ENCODE measurements around the gene SP2. TPM values are rescaled to one million over a fixed set of nuclear protein-coding genes. Genes with fewer than 3 reads are reported as not detected.
A peak's percentile ranks its signal among the peaks of the same experiment; 100 is the strongest.

The SP2 gene
- total RNA-seq, 2 experiments from 2014 or later, result 15.7 to 19.8 TPM

- Mint-ChIP-seq H3K4me3 (peak overlapping the region; percentile 96), H3K27ac (peak overlapping the region; percentile 94), H3K9me3 (ENCODE audit: low read depth) (no peaks in the 10 kb centered on the region), H3K36me3 (ENCODE audit: low read depth) (peaks cover 14% of the 10 kb centered on the region), H3K27me3 (no peaks in the 10 kb centered on the region), H3K4me1 (peaks cover 38% of the 10 kb centered on the region)
- ChIA-PET CTCF (interaction anchor here (0.7 to 17.0 kb wide), 12 partner anchors 32 to 724 kb away, joined by 3 to 414 read pairs (median 4); partner anchors contain the start of genes CDK5RAP3, LRRC46, MRPL10 and SCRN2), POLR2A (interaction anchor here (0.6 to 1.5 kb wide), 13 partner anchors 10 to 202 kb away, joined by 3 to 22 read pairs (median 4); partner anchors contain the start of genes CDK5RAP3, LRRC46, MRPL10 and PNPO)
- intact Hi-C loops (cut with DNase I, micrococcal nuclease), result loop anchor here (1.0 to 5.0 kb wide), 3 partner anchors 53 to 792 kb away; partner anchors contain the start of gene SCRN2 (in 2 of the 2)
- no peak for ATAC-seq
- no peak for DNase-seq
These were observed 1.3 kb upstream of the SP2 start for GRCh38 chr17:47894498-47895346.

- DNase-seq, result peak; percentile 61
- Mint-ChIP-seq H3K27me3 (no peaks in the 10 kb centered on the region), H3K9me3 (ENCODE audit: low read depth) (no peaks in the 10 kb centered on the region), H3K4me1 (peaks cover 43% of the 10 kb centered on the region), H3K4me3 (peak overlapping the region; percentile 96), H3K27ac (peak overlapping the region; percentile 94), H3K36me3 (ENCODE audit: low read depth) (peaks cover 16% of the 10 kb centered on the region)
- intact Hi-C loops (cut with DNase I, micrococcal nuclease), result loop anchor here (1.0 to 5.0 kb wide), 3 partner anchors 54 to 793 kb away; partner anchors contain the start of gene SCRN2 (in 2 of the 2)
- ATAC-seq, result no peak
- CTCF ChIA-PET, result interaction anchor here (0.7 to 1.7 kb wide), 14 partner anchors 33 to 724 kb away, joined by 3 to 17 read pairs (median 4); partner anchors contain the start of genes CDK5RAP3, LRRC46, MRPL10 and SCRN2
- POLR2A ChIA-PET, result interaction anchor here (0.5 to 1.5 kb wide), 18 partner anchors 11 to 246 kb away, joined by 3 to 22 read pairs (median 4); partner anchors contain the start of genes CDK5RAP3, KPNB1, LRRC46 and MRPL10
These were observed 635 bp upstream of the SP2 start for GRCh38 chr17:47895347-47895855.

DNA sequence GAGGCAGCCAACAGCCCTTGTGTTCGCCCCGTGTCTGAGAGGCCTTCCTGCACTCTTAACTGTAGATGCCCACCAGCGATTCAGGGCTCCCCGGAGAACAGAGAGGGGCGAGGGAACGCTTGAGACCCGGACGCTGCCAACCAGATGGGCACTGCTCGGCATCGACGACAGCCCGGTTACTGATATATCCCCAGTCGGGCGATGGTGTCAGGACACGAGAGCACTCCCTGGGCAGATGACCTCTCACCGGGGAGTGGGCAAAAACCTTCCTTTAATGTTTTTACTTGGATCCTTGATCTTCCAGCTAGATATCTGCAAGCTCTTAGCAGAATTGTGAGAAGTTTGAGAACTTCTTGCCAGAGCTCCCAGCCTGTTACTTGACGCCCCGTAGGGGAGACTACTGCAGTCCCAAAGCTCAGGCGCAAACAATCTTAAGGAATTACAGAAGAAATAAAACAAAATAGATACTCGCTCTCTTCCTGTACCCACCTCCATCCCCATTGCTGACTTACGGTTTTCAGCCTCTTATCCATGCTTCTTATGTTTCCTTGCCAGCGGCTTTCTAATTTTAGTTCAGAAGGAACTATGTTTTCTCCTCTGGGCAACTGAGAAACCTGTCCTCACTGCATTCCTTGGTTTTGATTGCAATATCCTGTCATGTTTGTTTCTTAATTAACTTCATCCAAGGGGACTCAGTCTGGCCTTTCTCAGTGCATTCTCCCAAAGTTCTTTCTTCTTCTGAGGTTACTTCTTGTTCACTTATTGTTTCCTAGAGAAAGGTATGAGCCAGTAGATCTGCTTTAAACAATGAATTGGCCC is 845 bp downstream of the SP2 start:
- H3K27ac Mint-ChIP-seq, result peak overlapping the region; percentile 96
- no peaks in the 10 kb centered on the region for H3K9me3 Mint-ChIP-seq (ENCODE audit: low read depth)
- ChIA-PET POLR2A (interaction anchor here (0.5 kb wide), 1 partner anchor 204 kb away, joined by 3 read pairs; no protein-coding TSS in a partner anchor), CTCF (interaction anchor here (0.6 to 1.1 kb wide), 7 partner anchors 22 to 74 kb away, joined by 3 to 6 read pairs (median 4); partner anchors contain the start of genes CDK5RAP3 and SCRN2)
- no peaks in the 10 kb centered on the region for H3K27me3 Mint-ChIP-seq
- H3K36me3 Mint-ChIP-seq (ENCODE audit: low read depth), result peaks cover 16% of the 10 kb centered on the region
- no peak for DNase-seq
- ATAC-seq, result no peak
- H3K4me1 Mint-ChIP-seq, result peaks cover 44% of the 10 kb centered on the region
- intact Hi-C loops (cut with DNase I, micrococcal nuclease), result loop anchor here (1.0 to 5.0 kb wide), 11 partner anchors 44 to 995 kb away; partner anchors contain the start of genes PNPO (in 2 of the 2), ATP5MC1 (in 1 of the 2), CBX1 (in 1 of the 2) and KPNB1 (in 1 of the 2)
- H3K4me3 Mint-ChIP-seq, result peak overlapping the region; percentile 96

- Mint-ChIP-seq H3K4me3 (peak overlapping the region; percentile 96), H3K36me3 (ENCODE audit: low read depth) (peaks cover 16% of the 10 kb centered on the region), H3K9me3 (ENCODE audit: low read depth) (no peaks in the 10 kb centered on the region), H3K27me3 (no peaks in the 10 kb centered on the region), H3K4me1 (peaks cover 49% of the 10 kb centered on the region), H3K27ac (peak overlapping the region; percentile 96)
- POLR2A ChIA-PET, result interaction anchor here (0.5 to 0.6 kb wide), 2 partner anchors 44 to 205 kb away, joined by 3 to 6 read pairs; partner anchors contain the start of gene PNPO
- CTCF ChIA-PET, result interaction anchor here (0.7 to 1.6 kb wide), 6 partner anchors 21 to 73 kb away, joined by 4 to 6 read pairs (median 4); partner anchors contain the start of genes CDK5RAP3, LRRC46, MRPL10 and SCRN2
- ATAC-seq (no peak), DNase-seq (no peak)
- intact Hi-C loops (cut with DNase I, micrococcal nuclease), result loop anchor here (5.0 kb wide), 2 partner anchors 125 to 795 kb away; no protein-coding TSS in a partner anchor
These were observed 1.5 kb downstream of the SP2 start for GRCh38 chr17:47897561-47897960.

- POLR2A ChIA-PET, result interaction anchor here (0.6 kb wide), 1 partner anchor 43 kb away, joined by 6 read pairs; the partner anchor contains the start of gene PNPO
- no peaks in the 10 kb centered on the region for H3K9me3 Mint-ChIP-seq (ENCODE audit: low read depth)
- H3K36me3 Mint-ChIP-seq (ENCODE audit: low read depth), result peaks cover 18% of the 10 kb centered on the region
- intact Hi-C loops (cut with DNase I, micrococcal nuclease), result loop anchor here (5.0 kb wide), 2 partner anchors 124 to 796 kb away; no protein-coding TSS in a partner anchor
- peaks cover 49% of the 10 kb centered on the region for H3K4me1 Mint-ChIP-seq
- no peaks in the 10 kb centered on the region for H3K27me3 Mint-ChIP-seq
- DNase-seq, result no peak
- no peak overlapping the region for H3K4me3 Mint-ChIP-seq
- no peak overlapping the region for H3K27ac Mint-ChIP-seq
- ATAC-seq, result no peak
- CTCF ChIA-PET, result interaction anchor here (0.9 to 1.6 kb wide), 4 partner anchors 9 to 73 kb away, joined by 3 to 4 read pairs (median 4); partner anchors contain the start of genes CDK5RAP3, LRRC46, MRPL10 and SCRN2
These were observed 2.2 kb downstream of the SP2 start for GRCh38 chr17:47898241-47898640.

DNA sequence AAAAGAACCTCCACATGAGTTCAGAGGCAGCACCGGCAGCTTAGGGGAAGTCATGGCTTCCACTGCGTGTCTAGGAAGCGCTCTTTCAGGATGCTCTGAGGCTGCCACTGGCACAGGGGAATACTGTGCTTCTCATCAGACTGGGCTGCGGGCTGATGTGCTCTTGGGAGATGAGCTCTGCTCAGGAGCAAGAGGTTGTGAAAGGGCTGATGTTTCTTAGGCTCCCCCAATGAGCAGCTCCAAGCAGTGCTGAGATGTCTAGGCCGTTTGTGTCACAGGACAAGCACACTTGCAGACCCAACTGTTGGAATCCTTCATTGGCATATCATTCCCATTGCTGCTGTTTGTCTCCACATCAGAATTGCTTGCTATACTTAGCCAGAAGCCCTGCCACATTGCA is 3.6 kb downstream of the SP2 start:
- no peak for DNase-seq
- Mint-ChIP-seq H3K4me1 (peaks cover 41% of the 10 kb centered on the region), H3K9me3 (ENCODE audit: low read depth) (no peaks in the 10 kb centered on the region), H3K36me3 (ENCODE audit: low read depth) (peaks cover 16% of the 10 kb centered on the region), H3K27me3 (no peaks in the 10 kb centered on the region), H3K27ac (no peak overlapping the region), H3K4me3 (no peak overlapping the region)
- ChIA-PET CTCF (no interaction called here), POLR2A (no interaction called here)
- intact Hi-C loops (cut with DNase I, micrococcal nuclease), result loop anchor here (5.0 kb wide), 2 partner anchors 123 to 797 kb away; no protein-coding TSS in a partner anchor
- no peak for ATAC-seq

DNA sequence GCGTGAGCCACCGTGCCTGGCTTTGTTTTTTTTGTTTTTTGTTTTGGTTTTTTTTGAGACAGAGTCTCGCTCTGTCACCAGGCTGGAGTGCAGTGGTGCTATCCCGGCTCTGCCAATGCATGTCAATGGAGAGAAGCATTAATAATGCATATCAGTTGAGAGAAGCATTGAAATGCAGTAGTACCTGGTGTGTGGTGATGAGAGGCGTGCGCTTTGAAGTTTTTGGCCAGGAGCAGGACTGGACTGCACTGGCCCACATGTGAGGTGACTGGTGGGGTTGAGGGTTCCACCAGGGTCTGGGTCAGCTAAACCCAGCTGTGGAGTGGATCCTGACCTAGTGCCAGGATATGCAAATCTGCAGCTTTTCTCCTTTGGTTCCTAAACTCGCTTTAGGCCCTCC is 5.4 kb downstream of the SP2 start:
- H3K9me3 Mint-ChIP-seq (ENCODE audit: low read depth), result no peaks in the 10 kb centered on the region
- POLR2A ChIA-PET, result no interaction called here
- intact Hi-C loops (cut with DNase I, micrococcal nuclease), result no loop called here
- CTCF ChIA-PET, result interaction anchor here (2.9 kb wide), 1 partner anchor 11 kb away, joined by 7 read pairs; no protein-coding TSS in a partner anchor
- H3K27ac Mint-ChIP-seq, result no peak overlapping the region
- H3K4me3 Mint-ChIP-seq, result no peak overlapping the region
- no peak for ATAC-seq
- H3K36me3 Mint-ChIP-seq (ENCODE audit: low read depth), result peaks cover 16% of the 10 kb centered on the region
- no peak for DNase-seq
- no peaks in the 10 kb centered on the region for H3K27me3 Mint-ChIP-seq
- peaks cover 41% of the 10 kb centered on the region for H3K4me1 Mint-ChIP-seq

DNA sequence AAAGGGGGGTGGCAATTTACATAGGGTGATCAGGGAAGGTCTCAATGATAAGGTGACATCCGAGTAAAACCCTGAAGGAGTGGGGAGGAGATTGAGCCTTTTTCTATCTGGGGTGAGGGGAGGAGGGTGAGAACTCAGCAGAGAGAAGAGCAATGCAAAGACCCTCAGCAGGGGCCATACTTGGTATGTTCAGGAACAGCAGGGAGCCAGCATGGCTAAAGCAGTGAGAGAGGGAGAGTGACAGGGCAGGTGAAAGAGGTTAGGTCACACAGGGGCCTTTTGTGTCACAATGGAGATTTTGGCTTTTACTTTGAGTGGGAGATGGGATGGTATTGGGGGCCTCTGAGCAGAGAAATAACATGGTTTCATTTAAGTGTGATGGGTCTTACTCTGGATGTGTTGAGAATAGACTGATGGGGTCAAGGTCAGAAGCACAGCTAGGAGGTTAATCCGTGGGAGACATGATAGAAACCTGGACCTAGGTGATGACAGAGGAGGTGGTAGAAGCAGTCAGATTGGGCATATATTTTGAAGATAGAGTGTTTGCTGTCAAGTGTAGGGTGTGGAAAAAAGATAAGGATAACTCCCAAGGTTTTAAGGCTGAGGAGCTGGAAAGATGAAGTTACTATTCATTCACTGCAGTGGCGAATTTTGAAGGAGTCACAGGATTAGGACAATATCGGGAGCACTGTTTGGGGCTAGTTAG is 6.2 kb downstream of the SP2 start:
- ATAC-seq (no peak), DNase-seq (no peak)
- H3K27ac Mint-ChIP-seq, result no peak overlapping the region
- H3K36me3 Mint-ChIP-seq (ENCODE audit: low read depth), result peaks cover 9% of the 10 kb centered on the region
- H3K4me1 Mint-ChIP-seq, result peaks cover 43% of the 10 kb centered on the region
- no peak overlapping the region for H3K4me3 Mint-ChIP-seq
- CTCF ChIA-PET, result interaction anchor here (1.0 to 2.9 kb wide), 2 partner anchors 12 to 60 kb away, joined by 3 to 7 read pairs; no protein-coding TSS in a partner anchor
- H3K9me3 Mint-ChIP-seq (ENCODE audit: low read depth), result no peaks in the 10 kb centered on the region
- POLR2A ChIA-PET, result no interaction called here
- intact Hi-C loops (cut with DNase I, micrococcal nuclease), result no loop called here
- H3K27me3 Mint-ChIP-seq, result no peaks in the 10 kb centered on the region

- no peak overlapping the region for H3K27ac Mint-ChIP-seq
- CTCF ChIA-PET, result interaction anchor here (0.9 to 1.5 kb wide), 6 partner anchors 13 to 71 kb away, joined by 3 to 7 read pairs (median 3); partner anchors contain the start of genes CDK5RAP3 and SCRN2
- H3K4me1 Mint-ChIP-seq, result peaks cover 25% of the 10 kb centered on the region
- POLR2A ChIA-PET, result no interaction called here
- H3K4me3 Mint-ChIP-seq, result no peak overlapping the region
- H3K36me3 Mint-ChIP-seq (ENCODE audit: low read depth), result peaks cover 8% of the 10 kb centered on the region
- intact Hi-C loops (cut with DNase I, micrococcal nuclease), result no loop called here
- ATAC-seq, result no peak
- DNase-seq, result no peak
- H3K9me3 Mint-ChIP-seq (ENCODE audit: low read depth), result no peaks in the 10 kb centered on the region
- H3K27me3 Mint-ChIP-seq, result no peaks in the 10 kb centered on the region
These were observed 9.2 kb downstream of the SP2 start for GRCh38 chr17:47905221-47905733.

GRCh38 chr17:47906443-47906842 is 10.4 kb downstream of the SP2 start:
- Mint-ChIP-seq H3K27ac (no peak overlapping the region), H3K4me3 (no peak overlapping the region), H3K27me3 (no peaks in the 10 kb centered on the region), H3K9me3 (ENCODE audit: low read depth) (no peaks in the 10 kb centered on the region), H3K36me3 (ENCODE audit: low read depth) (peaks cover 8% of the 10 kb centered on the region), H3K4me1 (peaks cover 22% of the 10 kb centered on the region)
- ATAC-seq (no peak), DNase-seq (no peak)
- POLR2A ChIA-PET, result no interaction called here
- intact Hi-C loops (cut with DNase I, micrococcal nuclease), result no loop called here
- CTCF ChIA-PET, result interaction anchor here (1.1 kb wide), 1 partner anchor 20 kb away, joined by 3 read pairs; no protein-coding TSS in a partner anchor

All from activated CD4-positive, alpha-beta T cell treated with anti-CD3 and anti-CD28 coated beads for 36 hours (primary cell).